ENCODE data around the gene MBNL1. TPM values are rescaled to one million over a fixed set of nuclear protein-coding genes. Genes with fewer than 3 reads are reported as not detected.
"Not testable (repeated sequence)": the region's sequence is repeated elsewhere in the genome, so short reads cannot be mapped to it uniquely, and the experiment has no call there.

Gene MBNL1
- total and polyA plus RNA-seq, 5 experiments from 2014 or later, result 298 to 423 (median 370) TPM

GRCh38 chr3:152323834-152324233, 55.1 kb downstream of the MBNL1 start:
- DNase-seq (no peak), ATAC-seq (peak; percentile 15 to 26)
- POLR2A ChIA-PET, result interaction anchor here (0.6 to 1.4 kb wide), 2 partner anchors 8 to 71 kb away, joined by 3 to 5 read pairs; no protein-coding TSS in a partner anchor
- peaks cover 0 to 51% (median 9%) of the 10 kb centered on the region in 3 donors for H3K36me3 Mint-ChIP-seq
- H3K27me3 Mint-ChIP-seq, result no peaks in the 10 kb centered on the region
- no peaks in the 10 kb centered on the region for H3K9me3 Mint-ChIP-seq
- peak overlapping the region; percentile 0 to 78 (median 62) for H3K4me3 Mint-ChIP-seq
- H3K27ac Mint-ChIP-seq, result peak overlapping the region in 9 of 10 donors; percentile 33 to 82 (median 58)
- H3K4me1 Mint-ChIP-seq, result peaks cover 38 to 87% (median 76%) of the 10 kb centered on the region in 4 donors

- POLR2A ChIA-PET, result interaction anchor here (1.0 kb wide), 1 partner anchor 20 kb away, joined by 4 read pairs; no protein-coding TSS in a partner anchor
- H3K4me1 Mint-ChIP-seq, result peaks cover 36 to 85% (median 73%) of the 10 kb centered on the region in 4 donors
- H3K36me3 Mint-ChIP-seq, result peaks cover 0 to 44% (median 9%) of the 10 kb centered on the region in 3 donors
- peak in 1 of 2 donors; percentile 19 for ATAC-seq
- no peak for DNase-seq
- H3K27me3 Mint-ChIP-seq, result no peaks in the 10 kb centered on the region
- peak overlapping the region in 9 of 10 donors; percentile 0 to 67 (median 20) for H3K4me3 Mint-ChIP-seq
- H3K27ac Mint-ChIP-seq, result peak overlapping the region in 8 of 10 donors; percentile 1 to 82 (median 54)
- no peaks in the 10 kb centered on the region for H3K9me3 Mint-ChIP-seq
These were observed 56.4 kb downstream of the MBNL1 start for GRCh38 chr3:152325136-152325535.

GRCh38 chr3:152327203-152327602, 58.5 kb downstream of the MBNL1 start:
- Mint-ChIP-seq H3K4me1 (peaks cover 42 to 86% (median 74%) of the 10 kb centered on the region in 4 donors), H3K27me3 (no peaks in the 10 kb centered on the region), H3K4me3 (peak overlapping the region in 9 of 10 donors; percentile 35 to 73 (median 58)), H3K27ac (peak overlapping the region in 7 of 10 donors; percentile 12 to 87 (median 70)), H3K36me3 (peaks cover 0 to 52% (median 9%) of the 10 kb centered on the region in 3 donors), H3K9me3 (no peaks in the 10 kb centered on the region)
- DNase-seq (no peak), ATAC-seq (peak in 1 of 2 donors; percentile 21)
- POLR2A ChIA-PET, result no interaction called here

- Mint-ChIP-seq H3K27me3 (no peaks in the 10 kb centered on the region), H3K4me1 (peaks cover 42 to 91% (median 78%) of the 10 kb centered on the region in 4 donors), H3K36me3 (peaks cover 0 to 53% (median 9%) of the 10 kb centered on the region in 3 donors), H3K27ac (peak overlapping the region in 9 of 10 donors; percentile 15 to 93 (median 74)), H3K4me3 (peak overlapping the region in 8 of 10 donors; percentile 18 to 54 (median 34)), H3K9me3 (no peaks in the 10 kb centered on the region)
- POLR2A ChIA-PET, result interaction anchor here (1.0 kb wide), 1 partner anchor 60 kb away, joined by 3 read pairs; the partner anchor contains the start of gene MBNL1
- no peak for DNase-seq
- ATAC-seq, result no peak
These were observed 60.1 kb downstream of the MBNL1 start for GRCh38 chr3:152328841-152329240.

DNA sequence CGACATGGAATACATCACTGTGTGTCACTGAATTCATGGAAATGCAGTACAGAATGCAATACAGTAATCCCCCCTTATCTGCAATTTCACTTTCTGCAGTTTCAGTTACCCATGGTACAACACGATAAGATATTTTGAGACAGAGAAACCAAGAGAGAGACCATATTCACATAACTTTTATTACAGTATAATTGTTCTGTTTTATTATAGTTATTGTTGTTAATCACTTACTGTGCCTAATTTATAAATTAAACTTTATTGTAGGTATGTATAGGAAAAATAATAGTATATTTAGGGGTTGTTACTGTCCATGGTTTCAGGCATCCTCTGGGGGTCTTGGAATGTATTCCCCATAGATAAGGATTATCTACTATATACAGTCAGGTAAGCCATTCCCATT, 61.8 kb downstream of the MBNL1 start:
- peak overlapping the region in 8 of 10 donors; percentile 4 to 87 (median 49) for H3K27ac Mint-ChIP-seq

GRCh38 chr3:152331018-152331541, 62.4 kb downstream of the MBNL1 start:
- ATAC-seq (no peak), DNase-seq (no peak)
- Mint-ChIP-seq H3K9me3 (no peaks in the 10 kb centered on the region), H3K4me1 (peaks cover 41 to 93% (median 78%) of the 10 kb centered on the region in 4 donors), H3K36me3 (peaks cover 0 to 59% (median 14%) of the 10 kb centered on the region in 3 donors), H3K27ac (peak overlapping the region; percentile 25 to 91 (median 76)), H3K4me3 (peak overlapping the region in 9 of 10 donors; percentile 15 to 65 (median 46)), H3K27me3 (no peaks in the 10 kb centered on the region)
- POLR2A ChIA-PET, result interaction anchor here (0.7 to 1.4 kb wide), 2 partner anchors 21 to 26 kb away, joined by 3 read pairs; no protein-coding TSS in a partner anchor

More for the DNA sequence above, 61.8 kb downstream of the MBNL1 start:
- Mint-ChIP-seq H3K27me3 (no peaks in the 10 kb centered on the region), H3K4me1 (peaks cover 41 to 93% (median 79%) of the 10 kb centered on the region in 4 donors), H3K36me3 (peaks cover 0 to 59% (median 13%) of the 10 kb centered on the region in 3 donors), H3K4me3 (peak overlapping the region in 5 of 10 donors; percentile 32 to 66 (median 60)), H3K9me3 (no peaks in the 10 kb centered on the region)
- DNase-seq, result no peak
- ATAC-seq, result no peak
- POLR2A ChIA-PET, result no interaction called here

DNA sequence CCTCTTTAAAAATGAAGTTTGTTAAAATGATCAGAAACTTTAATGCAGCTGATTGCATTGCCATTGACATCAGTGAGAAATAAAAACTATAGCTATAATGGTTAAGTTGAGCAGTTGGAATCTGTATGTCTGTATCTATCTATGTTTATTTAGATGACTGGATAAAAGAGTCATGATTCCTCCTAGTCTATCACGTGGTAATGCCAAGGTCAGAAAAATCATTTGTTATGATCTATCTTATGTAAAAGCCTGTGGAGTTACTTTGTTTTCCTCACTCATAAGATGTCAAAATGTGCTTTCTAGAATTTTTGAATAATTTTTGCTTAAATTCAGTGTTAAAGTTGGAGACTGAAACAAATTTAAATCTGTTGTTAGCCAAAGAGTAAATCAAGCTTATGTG, 63.3 kb downstream of the MBNL1 start:
- POLR2A ChIA-PET, result interaction anchor here (0.7 to 1.4 kb wide), 3 partner anchors 18 to 27 kb away, joined by 3 to 6 read pairs (median 3); no protein-coding TSS in a partner anchor
- no peak for ATAC-seq

GRCh38 chr3:152333928-152334327, 65.2 kb downstream of the MBNL1 start:
- peak overlapping the region in 2 of 10 donors; percentile 4 to 13 for H3K4me3 Mint-ChIP-seq
- POLR2A ChIA-PET, result interaction anchor here (1.2 kb wide), 1 partner anchor 57 kb away, joined by 4 read pairs; no protein-coding TSS in a partner anchor
- DNase-seq, result no peak
- H3K4me1 Mint-ChIP-seq, result peaks cover 44 to 92% (median 77%) of the 10 kb centered on the region in 4 donors
- no peaks in the 10 kb centered on the region for H3K27me3 Mint-ChIP-seq
- peaks cover 0 to 72% (median 11%) of the 10 kb centered on the region in 3 donors for H3K36me3 Mint-ChIP-seq
- H3K9me3 Mint-ChIP-seq, result no peaks in the 10 kb centered on the region
- no peak for ATAC-seq
- peak overlapping the region in 9 of 10 donors; percentile 5 to 80 (median 50) for H3K27ac Mint-ChIP-seq

More for the DNA sequence above, 63.3 kb downstream of the MBNL1 start:
- Mint-ChIP-seq H3K4me3 (peak overlapping the region in 8 of 10 donors; percentile 4 to 65 (median 37)), H3K27ac (peak overlapping the region; percentile 25 to 88 (median 76)), H3K27me3 (no peaks in the 10 kb centered on the region), H3K9me3 (no peaks in the 10 kb centered on the region), H3K36me3 (peaks cover 0 to 62% (median 14%) of the 10 kb centered on the region in 3 donors), H3K4me1 (peaks cover 41 to 92% (median 76%) of the 10 kb centered on the region in 4 donors)
- no peak for DNase-seq

- no peak for DNase-seq
- H3K27me3 Mint-ChIP-seq, result no peaks in the 10 kb centered on the region
- POLR2A ChIA-PET, result no interaction called here
- H3K36me3 Mint-ChIP-seq, result peaks cover 0 to 80% (median 11%) of the 10 kb centered on the region in 3 donors
- H3K4me3 Mint-ChIP-seq, result peak overlapping the region in 8 of 10 donors; percentile 3 to 53 (median 30)
- no peak for ATAC-seq
- peak overlapping the region in 9 of 10 donors; percentile 29 to 87 (median 80) for H3K27ac Mint-ChIP-seq
- no peaks in the 10 kb centered on the region for H3K9me3 Mint-ChIP-seq
- H3K4me1 Mint-ChIP-seq, result peaks cover 46 to 92% (median 79%) of the 10 kb centered on the region in 4 donors
These were observed 66.0 kb downstream of the MBNL1 start for GRCh38 chr3:152334761-152335160.

DNA sequence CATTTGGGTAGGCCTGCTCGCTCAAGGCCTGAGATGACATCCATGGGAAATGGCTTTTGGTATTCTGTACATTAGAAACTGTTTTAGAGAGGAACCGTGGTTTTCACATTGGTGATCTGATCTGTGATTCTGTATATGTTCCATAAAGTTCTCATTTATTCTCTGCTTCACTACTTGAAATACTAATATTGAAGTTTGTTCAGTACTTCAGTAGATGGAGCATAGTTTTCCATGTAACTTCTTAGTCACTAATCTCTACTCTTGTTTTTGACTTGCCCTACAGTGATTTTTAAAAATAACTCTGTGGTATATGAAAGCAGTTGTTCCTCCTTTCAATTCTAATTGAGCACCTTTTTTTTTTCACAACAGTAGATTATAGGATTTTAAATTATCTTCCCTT, 66.5 kb downstream of the MBNL1 start:
- no peak for DNase-seq
- peak overlapping the region in 8 of 10 donors; percentile 29 to 87 (median 80) for H3K27ac Mint-ChIP-seq
- H3K36me3 Mint-ChIP-seq, result peaks cover 0 to 82% (median 11%) of the 10 kb centered on the region in 3 donors
- no peaks in the 10 kb centered on the region for H3K27me3 Mint-ChIP-seq
- peak in 1 of 2 donors; percentile 16 for ATAC-seq
- POLR2A ChIA-PET, result no interaction called here
- peaks cover 46 to 92% (median 80%) of the 10 kb centered on the region in 4 donors for H3K4me1 Mint-ChIP-seq
- no peaks in the 10 kb centered on the region for H3K9me3 Mint-ChIP-seq
- peak overlapping the region in 7 of 10 donors; percentile 8 to 53 (median 20) for H3K4me3 Mint-ChIP-seq

GRCh38 chr3:152337337-152337736, 68.6 kb downstream of the MBNL1 start:
- POLR2A ChIA-PET, H3K27me3 Mint-ChIP-seq, H3K9me3 Mint-ChIP-seq, DNase-seq, ATAC-seq: not testable (repeated sequence)
- Mint-ChIP-seq H3K27ac (peak overlapping the region in 9 of 10 donors; percentile 18 to 81 (median 59)), H3K36me3 (peaks cover 0 to 83% (median 18%) of the 10 kb centered on the region in 3 donors), H3K4me3 (peak overlapping the region in 5 of 10 donors; percentile 6 to 53 (median 14)), H3K4me1 (peaks cover 33 to 90% (median 70%) of the 10 kb centered on the region in 4 donors)

DNA sequence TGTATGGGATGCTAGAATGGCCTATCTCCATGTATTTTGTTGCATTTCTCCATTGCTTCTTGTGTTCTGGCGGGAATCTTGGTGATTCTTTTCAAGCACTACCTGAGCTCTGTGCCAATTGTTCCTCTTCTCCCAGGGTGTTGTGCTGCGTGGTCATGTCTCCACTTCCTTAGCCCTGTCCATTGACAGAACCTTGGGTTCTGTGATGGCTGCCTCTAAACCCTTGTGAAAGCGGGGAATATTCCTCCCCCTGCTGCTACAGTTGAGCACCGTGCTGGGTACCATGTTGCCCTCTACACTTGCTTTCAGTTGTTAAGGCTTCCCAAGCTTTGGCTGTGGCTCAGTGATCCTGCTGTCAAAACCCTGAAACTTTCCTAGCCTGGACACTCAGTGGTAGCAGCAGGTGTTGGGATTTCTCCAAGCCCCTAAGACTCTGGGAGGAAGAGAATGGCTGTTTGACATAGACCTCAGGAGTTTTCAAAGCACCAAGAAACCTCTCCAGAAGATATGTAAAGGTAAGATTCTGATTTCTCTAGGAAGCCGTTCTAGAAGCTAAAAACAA, 69.5 kb downstream of the MBNL1 start:
- ATAC-seq (no peak), DNase-seq (no peak)
- Mint-ChIP-seq H3K9me3 (no peaks in the 10 kb centered on the region), H3K4me1 (peaks cover 28 to 88% (median 68%) of the 10 kb centered on the region in 4 donors), H3K27ac (peak overlapping the region in 8 of 10 donors; percentile 14 to 88 (median 64)), H3K36me3 (peaks cover 0 to 86% (median 22%) of the 10 kb centered on the region in 3 donors), H3K27me3 (no peaks in the 10 kb centered on the region), H3K4me3 (peak overlapping the region in 7 of 10 donors; percentile 5 to 64 (median 11))
- POLR2A ChIA-PET, result no interaction called here

All from naive thymus-derived CD8-positive, alpha-beta T cell (primary cell).